NCI-H2107 treated with DMSO at 0.1 percent for 48 hours (cell line): Measurements from ENCODE around the gene CMPK1.
"Not testable (repeated sequence)": the region's sequence is repeated elsewhere in the genome, so short reads cannot be mapped to it uniquely, and the experiment has no call there.

Source experiments
- DNase-seq: peaks from one replicate; lab custom pipeline; 2025; ENCODE audit not compliant: unreplicated experiment; lab: John Stamatoyannopoulos, UW

Gene CMPK1

GRCh38 chr1:47333578-47333921 lies at the start of gene CMPK1:
Gene CMPK1, plus strand, starts transcription at chr1:47333790. Its CDS starts 156 bp downstream, at chr1:47333946.
- peak; percentile 87 for DNase-seq

DNA sequence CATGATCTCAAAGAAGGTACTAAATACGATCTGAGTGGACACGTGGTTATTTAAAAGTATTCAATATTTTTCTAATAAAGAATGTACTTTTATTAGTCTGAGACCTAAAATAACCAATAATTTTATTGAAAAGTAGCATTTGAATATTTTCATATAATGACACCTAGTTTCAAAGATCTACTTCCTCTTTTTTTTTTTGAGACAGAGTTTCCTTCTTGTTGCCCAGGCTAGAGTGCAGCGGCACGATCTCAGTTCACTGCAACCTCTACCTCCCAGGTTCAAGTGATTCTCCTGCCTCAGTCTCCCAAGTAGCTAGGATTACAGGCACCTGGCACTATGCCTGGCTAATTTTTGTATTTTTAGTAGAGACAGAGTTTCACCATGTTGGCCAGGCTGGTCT lies 45.5 kb upstream of the CMPK1 start:
- not testable (repeated sequence) for DNase-seq

DNA sequence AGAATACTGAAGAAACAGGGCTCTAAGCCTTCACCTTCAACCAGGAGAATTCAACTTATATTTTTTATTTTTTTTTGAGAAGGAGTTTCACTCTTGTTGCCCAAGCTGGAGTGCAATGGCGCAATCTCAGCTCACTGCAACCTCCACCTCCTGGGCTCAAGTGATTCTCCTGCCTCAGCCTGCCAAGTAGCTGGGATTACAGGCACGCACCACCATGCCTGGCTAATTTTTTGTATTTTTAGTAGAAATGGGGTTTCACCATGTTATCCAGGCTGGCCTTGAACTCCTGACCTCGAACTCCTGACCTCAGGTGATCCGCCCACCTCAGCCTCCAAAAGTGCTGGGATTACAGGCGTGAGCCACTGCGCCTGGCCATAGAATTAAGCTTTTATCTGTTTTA lies 38.7 kb upstream of the CMPK1 start:
- not testable (repeated sequence) for DNase-seq

DNA sequence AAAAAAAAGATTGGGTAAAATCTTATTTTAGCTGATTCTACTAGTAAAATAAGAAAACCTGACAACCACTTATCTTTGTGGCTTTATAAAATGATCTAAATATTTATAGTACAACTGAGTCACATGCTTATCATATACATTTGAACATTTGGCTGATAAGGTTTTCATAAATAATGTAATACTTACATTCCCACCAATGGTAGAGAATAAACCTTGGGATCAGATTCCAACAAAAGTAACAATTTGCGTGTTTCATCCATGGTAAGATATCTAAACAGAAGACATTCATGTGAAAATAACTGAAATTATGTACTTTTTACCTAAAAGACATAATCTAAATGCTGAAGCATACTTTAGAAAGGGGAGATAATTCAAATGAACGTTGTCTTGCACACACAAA lies 38.0 kb upstream of the CMPK1 start:
- DNase-seq = no peak

DNA sequence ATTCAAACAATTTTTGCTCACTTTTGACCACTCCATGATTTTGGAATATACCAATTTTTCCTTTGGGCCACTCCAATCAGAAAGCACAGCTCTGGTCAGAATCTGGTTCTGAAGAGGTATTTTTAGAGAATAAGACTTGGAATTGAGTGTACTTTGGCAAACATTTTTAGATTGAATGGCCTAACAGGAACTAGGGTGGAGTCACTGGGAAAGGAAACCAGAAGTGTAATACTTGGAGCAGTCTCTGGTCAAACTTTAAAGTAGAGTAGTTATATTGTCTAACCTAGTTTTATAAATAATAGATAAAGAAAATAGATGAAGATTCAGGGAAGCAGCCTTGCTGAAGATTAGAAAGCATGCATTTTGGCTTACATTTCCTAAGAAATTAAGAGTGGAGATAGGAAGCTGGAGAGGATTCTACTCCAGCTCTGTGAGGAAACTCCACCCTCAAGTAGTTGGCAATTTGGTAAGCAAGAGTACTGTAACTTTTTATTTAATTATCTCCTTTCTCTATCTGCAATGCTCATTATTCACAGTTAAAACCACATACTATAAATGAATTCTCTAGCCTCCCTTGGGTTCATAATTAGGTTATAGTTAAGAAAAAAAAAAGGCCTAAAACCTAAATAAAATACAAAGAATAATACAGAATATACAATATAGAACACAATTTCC lies 35.4 kb upstream of the CMPK1 start:
- DNase-seq = no peak

- no peak for DNase-seq
These were observed 31.1 kb upstream of the CMPK1 start for GRCh38 chr1:47302472-47302871.

- no peak for DNase-seq
These were observed 24.2 kb upstream of the CMPK1 start for GRCh38 chr1:47309427-47309826.

DNA sequence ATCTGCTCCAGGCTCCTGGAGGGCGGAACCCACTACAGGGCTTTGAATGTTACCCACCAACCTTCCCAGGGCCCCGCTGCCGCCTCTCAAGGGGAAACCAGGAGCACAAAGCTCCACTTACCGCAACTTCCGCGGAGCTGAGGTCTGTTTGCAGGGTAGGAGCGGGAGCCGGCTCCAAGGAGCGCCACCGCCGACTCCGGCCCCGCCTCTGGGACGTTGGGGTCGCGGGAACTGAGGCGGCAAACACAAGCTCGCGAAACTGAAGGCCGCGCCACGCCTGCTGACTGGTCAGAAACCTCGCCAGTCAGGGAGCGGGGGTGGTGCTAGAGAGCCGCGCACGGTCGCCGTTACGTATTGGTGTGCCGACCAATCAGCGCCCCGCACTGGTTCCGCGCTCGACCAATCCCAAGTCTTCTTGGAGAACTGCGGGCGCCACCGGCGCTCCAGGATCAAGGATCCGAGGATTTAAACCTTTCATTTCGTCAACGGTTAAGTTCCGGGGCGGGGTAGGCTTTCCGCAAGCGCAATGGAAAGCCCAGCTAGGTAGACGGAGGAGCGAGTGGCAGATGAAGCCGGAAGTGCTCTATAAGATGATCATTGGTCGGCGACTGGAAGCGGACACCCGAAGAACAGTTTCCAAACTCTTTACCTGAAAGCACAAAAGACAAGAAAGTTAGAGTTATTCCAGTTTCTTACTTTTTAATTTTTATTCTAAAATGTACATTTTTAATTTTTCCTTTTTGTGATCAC lies 19.5 kb upstream of the CMPK1 start, which contains the start of gene STIL:
Gene STIL (minus strand): TSS at position 233 of the 750 bp plus-strand sequence. CDS start 3,828 bp downstream, outside the sequence.
- peak; percentile 99 for DNase-seq

DNA sequence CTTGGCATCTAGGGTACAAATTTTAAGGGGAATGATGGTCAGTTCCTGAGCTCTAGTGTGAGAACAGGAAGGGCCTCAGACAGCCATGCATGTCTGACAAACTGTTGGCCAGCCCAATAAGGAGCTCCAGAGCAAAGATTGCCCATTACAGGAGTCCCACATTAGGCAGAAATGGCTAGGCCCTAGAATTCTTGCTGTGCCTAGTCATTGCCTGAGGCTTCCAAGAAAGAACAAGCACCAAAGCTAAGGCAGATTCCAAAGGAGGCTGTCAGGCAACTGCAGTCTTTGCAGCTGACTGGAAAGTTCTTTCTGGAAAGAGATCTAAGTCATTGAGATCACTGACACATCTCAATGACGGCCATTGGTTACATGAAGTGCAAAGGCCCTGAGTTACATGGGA lies 15.7 kb upstream of the CMPK1 start:
- no peak for DNase-seq

DNA sequence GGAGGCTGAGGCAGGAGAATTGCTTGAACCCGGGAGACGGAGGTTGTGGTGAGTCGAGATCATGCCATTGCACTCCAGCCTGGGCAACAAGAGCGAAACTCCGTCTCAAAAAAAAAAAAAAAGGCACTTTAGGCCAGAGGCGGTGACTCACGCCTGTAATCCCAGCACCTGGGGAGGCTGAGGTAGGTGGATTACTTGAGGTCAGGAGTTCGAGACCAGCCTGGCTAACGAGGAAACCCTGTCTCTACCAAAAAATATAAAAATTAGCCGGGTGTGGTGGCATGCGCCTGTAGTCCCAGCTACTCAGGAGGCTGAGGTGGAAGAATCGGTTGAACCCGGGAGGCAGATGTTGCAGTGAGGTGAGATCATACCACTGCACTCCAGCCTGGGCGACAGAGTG lies 13.6 kb upstream of the CMPK1 start:
- not testable (repeated sequence) for DNase-seq

GRCh38 chr1:47323599-47324031 lies 10.0 kb upstream of the CMPK1 start:
- DNase-seq = no peak

GRCh38 chr1:47324682-47325081 lies 8.9 kb upstream of the CMPK1 start:
- no peak for DNase-seq

DNA sequence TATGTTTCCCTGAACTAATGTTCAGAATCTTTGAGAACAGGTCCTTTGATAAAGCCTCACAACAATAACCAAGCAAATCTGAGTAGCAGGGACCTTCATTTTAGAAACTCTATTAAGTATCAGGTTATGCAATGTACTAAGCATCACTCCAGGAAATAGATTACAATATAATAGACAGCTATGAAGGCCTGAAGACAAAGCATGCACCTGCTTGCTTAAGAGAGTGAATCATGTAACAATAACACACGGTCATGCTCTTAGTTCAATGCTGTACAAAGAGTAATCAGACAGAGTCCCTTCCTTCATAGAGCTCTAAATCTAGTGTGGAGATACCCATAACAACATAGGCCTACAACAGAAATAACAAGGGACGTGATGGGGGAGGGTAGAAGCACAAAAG lies 8.1 kb upstream of the CMPK1 start:
- peak; percentile 97 for DNase-seq

DNA sequence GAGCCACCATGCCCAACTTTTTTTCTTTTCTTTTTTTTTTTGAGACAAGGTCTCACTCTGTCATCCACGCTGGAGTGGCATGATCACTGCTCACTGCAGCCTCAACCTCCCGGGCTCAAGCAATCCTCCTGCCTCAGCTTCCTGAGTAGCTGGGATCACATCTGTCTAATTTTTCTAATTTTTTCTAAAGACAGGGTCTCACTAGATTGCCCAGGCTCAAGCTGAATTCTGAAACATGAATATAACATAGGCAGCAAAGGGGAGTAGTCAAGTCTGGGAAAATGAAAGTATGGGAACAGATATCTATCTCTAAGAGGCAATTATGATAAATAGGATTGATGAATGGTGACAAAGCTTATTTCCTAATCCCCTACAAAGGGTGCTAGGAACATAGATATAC lies 7.3 kb upstream of the CMPK1 start:
- DNase-seq = no peak

- no peak for DNase-seq
These were observed 4.6 kb upstream of the CMPK1 start for GRCh38 chr1:47328992-47329391.

GRCh38 chr1:47330212-47330611 lies 3.4 kb upstream of the CMPK1 start:
- no peak for DNase-seq

DNA sequence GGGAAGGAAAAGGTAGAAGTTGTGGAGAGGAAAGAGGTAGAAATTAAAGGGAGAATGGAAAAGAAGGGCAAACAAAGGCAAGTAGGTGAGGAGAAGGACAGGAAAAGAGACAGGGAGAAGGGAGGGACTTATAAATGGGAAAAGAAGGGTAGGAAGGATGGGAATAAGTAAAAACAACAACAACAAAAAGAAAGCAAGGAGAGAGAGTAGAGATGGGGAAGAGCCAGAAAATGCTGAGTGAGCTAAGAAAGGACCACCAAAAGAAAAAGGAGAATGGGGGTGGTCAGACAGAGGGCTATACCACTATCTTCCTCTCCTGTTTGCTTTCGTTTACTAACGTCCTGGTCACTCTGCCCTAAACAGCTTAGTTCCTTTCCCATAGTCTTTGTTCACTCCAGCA lies 1.7 kb upstream of the CMPK1 start:
- no peak for DNase-seq

DNA sequence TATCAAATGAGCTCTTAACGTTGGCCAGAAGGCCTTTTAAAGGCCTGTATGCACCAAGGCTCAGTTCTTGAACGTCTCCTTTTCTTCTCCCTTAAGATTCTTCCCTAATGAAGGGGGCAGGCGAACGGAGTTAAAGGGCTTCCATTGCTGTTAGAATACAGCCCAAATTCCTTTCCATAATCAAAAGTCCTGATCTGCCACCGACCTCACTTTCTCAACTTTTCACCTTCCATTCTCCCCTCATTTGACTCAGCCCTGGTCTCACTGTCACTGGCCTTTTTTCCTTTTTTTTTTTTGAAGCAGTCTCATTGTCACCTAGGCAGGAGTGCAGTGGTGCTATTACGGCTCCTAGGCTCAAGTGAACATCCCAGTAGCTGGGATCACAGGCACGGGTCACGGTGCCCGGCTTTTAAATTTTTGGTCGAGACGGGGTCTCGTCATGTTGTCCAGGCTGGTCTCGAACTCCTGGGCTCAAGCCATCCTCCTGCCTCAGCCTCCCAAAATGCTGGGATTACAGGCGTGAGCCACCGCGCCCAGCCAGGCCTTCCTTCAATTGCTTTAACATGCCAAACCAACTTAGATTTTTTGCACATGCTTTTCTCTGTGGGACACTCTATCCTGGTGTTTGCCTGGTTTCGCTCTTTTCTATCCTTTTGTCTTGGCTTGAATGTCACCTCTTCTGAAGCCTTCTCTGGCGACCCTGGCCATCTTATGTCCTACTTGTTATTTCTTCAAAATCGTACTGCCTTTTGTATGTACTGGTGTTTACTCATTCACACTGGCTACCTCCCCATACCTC lies 612 bp upstream of the CMPK1 start:
- DNase-seq = no peak

GRCh38 chr1:47333922-47334764 lies 553 bp downstream of the CMPK1 start:
- DNase-seq = peak; percentile 82

DNA sequence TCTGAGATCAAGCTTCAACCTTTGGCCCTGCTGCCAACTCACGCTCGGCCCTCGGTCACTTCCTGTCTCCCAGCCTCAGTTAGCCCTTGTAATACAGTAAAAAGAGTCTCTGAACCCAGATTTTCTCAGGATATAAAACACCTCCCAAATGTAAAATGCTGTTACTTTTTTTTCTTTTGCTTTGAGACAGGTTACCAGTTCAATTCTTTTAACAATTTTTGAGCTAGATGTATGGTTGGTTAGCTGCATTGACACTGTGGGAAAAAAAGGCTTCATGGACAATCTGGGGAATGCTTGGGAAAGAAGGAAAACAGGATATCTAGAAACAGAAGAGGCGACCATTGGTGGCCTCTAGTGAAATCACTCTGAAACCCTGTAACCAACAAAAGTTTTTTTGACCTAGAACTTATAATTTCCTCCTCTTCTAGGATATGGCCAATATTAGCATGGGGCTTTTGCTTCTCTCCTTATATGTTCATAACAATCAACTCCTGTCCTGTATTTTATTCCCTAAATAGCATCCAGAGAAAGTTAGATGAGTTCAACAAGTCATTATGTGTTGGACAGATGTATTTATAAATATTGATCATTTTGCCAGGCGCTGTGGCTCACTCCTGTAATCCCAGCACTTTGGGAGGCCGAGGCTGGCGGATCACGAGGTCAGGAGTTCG lies 1.3 kb downstream of the CMPK1 start:
- DNase-seq = no peak
